Endothelial cell of umbilical vein (primary cell): ENCODE data around the gene PRRX1. TPM values are rescaled to one million over a fixed set of nuclear protein-coding genes. Genes with fewer than 3 reads are reported as not detected.
A peak's percentile ranks its signal among the peaks of the same experiment; 100 is the strongest.

ENCODE experiments used
- BruUV-seq: library from RNA; stranded (reverse); fragments of 400-500 nt; replicated peaks from 2 replicates; lab custom pipeline; 2021; lab: Mats Ljungman, UMichigan
- CTCF ChIA-PET: fragments of 300-600, 350-600 bp; sonication (Branson Sonifier 250); formaldehyde crosslinking; loops from one replicate; lab custom pipeline; 2021; ENCODE audit warnings: antibody characterized with exemption, inconsistent platforms; lab: Charles Lee
- POLR2A ChIA-PET: fragments of 300-600, 350-600 bp; sonication (Branson Sonifier 250); formaldehyde crosslinking; loops from one replicate; lab custom pipeline; 2021; ENCODE audit warnings: antibody characterized with exemption, inconsistent platforms; lab: Charles Lee
- DNase-seq: peaks from one replicate; pipeline ENCODE4 v3.0.0-alpha.2; 2011; ENCODE audit warnings: low read depth, low spot score
- FAIRE-seq: peaks from 2 replicates; lab custom pipeline; 2011; peaks lifted over from hg19 to GRCh38; lab: Jason Lieb, UNC
- H2AFZ ChIP-seq: 2 replicates; pipeline ENCODE4 v1.6.0; 2012; ENCODE audit warnings: low read depth, low read length, control low read depth, inconsistent platforms
- H3K27ac ChIP-seq: 2 replicates; pipeline ENCODE4 v1.5.1; 2011; ENCODE audit warnings: low read depth, mild to moderate bottlenecking, control low read depth, low read length, moderate library complexity; ENCODE audit not compliant: insufficient read depth
- H3K27me3 ChIP-seq, 2 experiments: 2 replicates each; pipeline versions ENCODE4 v1.6.0 to v1.6.1; 2011; ENCODE audit warnings: low read length in 2 of 2, mixed read lengths in 1 of 2; ENCODE audit not compliant: control insufficient read depth in 2 of 2, insufficient read depth in 2 of 2
- H3K36me3 ChIP-seq, 2 experiments: 2 replicates in 1 of 2; 3 replicates in 1 of 2; pipeline ENCODE4 v1.5.1; 2011; ENCODE audit warnings: low read length in 2 of 2, mild to moderate bottlenecking in 1 of 2, moderate library complexity in 1 of 2; ENCODE audit not compliant: control insufficient read depth in 2 of 2, insufficient read depth in 2 of 2; ENCODE audit errors: extremely low read depth in 1 of 2
- H3K4me1 ChIP-seq: 3 replicates; pipeline ENCODE4 v1.5.1; 2011; ENCODE audit warnings: mild to moderate bottlenecking, low read length; ENCODE audit not compliant: control insufficient read depth, insufficient read depth; ENCODE audit errors: extremely low read depth
- H3K4me2 ChIP-seq: 2 replicates; pipeline ENCODE4 v1.6.1; 2011; ENCODE audit warnings: low read length, control low read depth, mixed read lengths; ENCODE audit not compliant: insufficient read depth
- H3K4me3 ChIP-seq, 3 experiments: fragments of 200-600 bp in 1 of 3; sonication (generic), shearing (Covaris generic) in 1 of 3; replicated peaks in 1 of 3; 2 replicates each; pipeline ENCODE4 v1.5.1; 2011 to 2016; ENCODE audit warnings: control low read depth in 3 of 3, low read length in 3 of 3, mild to moderate bottlenecking in 2 of 3, inconsistent platforms in 1 of 3, low read depth in 1 of 3, moderate library complexity in 1 of 3; ENCODE audit not compliant: insufficient read depth in 1 of 3
- H3K79me2 ChIP-seq: 2 replicates; pipeline ENCODE4 v1.6.0; 2012; ENCODE audit warnings: low read length, inconsistent platforms; ENCODE audit not compliant: control insufficient read depth, insufficient read depth
- H3K9ac ChIP-seq: replicated peaks from 2 replicates; pipeline ENCODE3; 2011; ENCODE audit warnings: low read length, control low read depth; ENCODE audit not compliant: insufficient read depth; ENCODE audit errors: extremely low read depth
- H3K9me1 ChIP-seq: replicated peaks from 3 replicates; pipeline ENCODE4 v1.6.0; 2011; ENCODE audit warnings: mild to moderate bottlenecking, low read length; ENCODE audit not compliant: control insufficient read depth, insufficient read depth; ENCODE audit errors: extremely low read depth
- H3K9me3 ChIP-seq: replicated peaks from 2 replicates; pipeline ENCODE4 v1.5.1; 2012; ENCODE audit warnings: low read length, inconsistent platforms; ENCODE audit not compliant: control insufficient read depth, insufficient read depth
- H4K20me1 ChIP-seq: replicated peaks from 2 replicates; pipeline ENCODE3; 2011; ENCODE audit warnings: mild to moderate bottlenecking, low read length; ENCODE audit not compliant: control insufficient read depth, insufficient read depth; ENCODE audit errors: extremely low read depth
- CTCF ChIP-seq, 2 donors: IDR thresholded peaks; 1 replicate in 1 of 2; 2 replicates in 1 of 2; pipeline ENCODE4 v1.5.1; 2011; ENCODE audit warnings: low read length in 2 of 2, mild to moderate bottlenecking in 2 of 2, moderate library complexity in 2 of 2, control low read depth in 1 of 2, inconsistent platforms in 1 of 2, low read depth in 1 of 2; ENCODE audit not compliant: insufficient read depth in 1 of 2; ENCODE audit errors: extremely low read depth in 1 of 2
- EZH2 ChIP-seq: IDR thresholded peaks from 2 replicates; pipeline ENCODE4 v1.6.1; 2012; ENCODE audit warnings: borderline replicate concordance, low read depth, mild to moderate bottlenecking, moderate library complexity, low read length, inconsistent platforms; ENCODE audit not compliant: severe bottlenecking
- FOS ChIP-seq: IDR thresholded peaks from 2 replicates; pipeline ENCODE4 v1.6.1; 2011; ENCODE audit warnings: mild to moderate bottlenecking, low read length, moderate library complexity, borderline replicate concordance; ENCODE audit not compliant: insufficient read depth
- GATA2 ChIP-seq: IDR thresholded peaks from 2 replicates; pipeline ENCODE4 v1.7.0; 2011; ENCODE audit warnings: low read depth, mild to moderate bottlenecking, moderate library complexity, mixed read lengths, low read length; ENCODE audit not compliant: insufficient read length, insufficient read depth
- JUN ChIP-seq: IDR thresholded peaks from 2 replicates; pipeline ENCODE4 v1.6.1; 2011; ENCODE audit warnings: borderline replicate concordance, low read depth; ENCODE audit not compliant: insufficient read length, insufficient read depth
- MYC ChIP-seq: IDR thresholded peaks from one replicate; pipeline ENCODE4 v1.6.1; 2011; ENCODE audit warnings: mild to moderate bottlenecking, low read depth, low read length
- POLR2A ChIP-seq: IDR thresholded peaks from 2 replicates; pipeline ENCODE4 v1.6.1; 2012; ENCODE audit warnings: low read depth, mild to moderate bottlenecking, control low read depth, low read length
- POLR2AphosphoS5 ChIP-seq: IDR thresholded peaks from 2 replicates; pipeline ENCODE4 v1.6.1; 2012; ENCODE audit warnings: low read depth, mild to moderate bottlenecking, control low read depth, low read length, moderate library complexity; ENCODE audit not compliant: insufficient read depth
- dilution Hi-C: fragments of 300-500 bp; cut with MboI; formaldehyde crosslinking; loops from one replicate; pipeline ENCODE4 v1.15.0; 2019; ENCODE audit warnings: low sequenced_read_pairs; ENCODE audit not compliant: extremely low pct_ligation_motif_present
- intact Hi-C: fragments of 100-400 bp; cut with micrococcal nuclease; formaldehyde crosslinking; loops from one replicate; pipeline ENCODE4 v1.10.0; 2022
- polyA plus RNA-seq, 4 experiments: library from polyadenylated mRNA; depleted of rRNA in 3 of 4; stranded (reverse) in 3 of 4; unstranded in 1 of 4; fragments of >200 nt; gene quantifications; 2 replicates each; pipeline versions ENCODE4 v1.2.1 to v1.2.3, GENCODE V29; 2011 to 2012; ENCODE audit warnings: missing spikeins in 1 of 4
- total RNA-seq: library from RNA; stranded (reverse); gene quantifications from 2 replicates; pipeline ENCODE4 v1.2.3, GENCODE V29; 2021
- TF ChIP-seq, protein P1 (sequence below): IDR thresholded peaks from 2 replicates; pipeline ENCODE4 v1.6.1; 2011; ENCODE audit not compliant: insufficient read depth, insufficient read length

PRRX1 gene
- total and polyA plus RNA-seq, 2 donors (not counting 3 experiments of a cell fraction or from before 2014, with no cell fraction given): 0.03 TPM; not detected in 1

- Histone ChIP-seq H2AFZ (no peak overlapping the region), H3K9me3 (no peaks in the 10 kb centered on the region), H3K36me3 (no peaks in the 10 kb centered on the region), H3K79me2 (no peaks in the 10 kb centered on the region), H3K4me2 (no peak overlapping the region), H3K4me1 (no peaks in the 10 kb centered on the region), H4K20me1 (no peaks in the 10 kb centered on the region), H3K9ac (no peak overlapping the region), H3K27ac (no peak overlapping the region), H3K27me3 (no peaks in the 10 kb centered on the region), H3K9me1 (no peaks in the 10 kb centered on the region), H3K4me3 (no peak overlapping the region)
- dilution Hi-C loops (no loop called here), intact Hi-C loops (no loop called here)
- DNase-seq (no peak), FAIRE-seq (no peak)
- ChIA-PET CTCF (interaction anchor here (0.9 to 2.2 kb wide), 3 partner anchors 19 to 41 kb away, joined by 3 to 8 read pairs (median 3); no protein-coding TSS in a partner anchor), POLR2A (no interaction called here)
- BruUV-seq: no TSS peak
- no peak for TF ChIP-seq POLR2AphosphoS5
- no peak for TF ChIP-seq GATA2
- TF ChIP-seq, protein P1, sequence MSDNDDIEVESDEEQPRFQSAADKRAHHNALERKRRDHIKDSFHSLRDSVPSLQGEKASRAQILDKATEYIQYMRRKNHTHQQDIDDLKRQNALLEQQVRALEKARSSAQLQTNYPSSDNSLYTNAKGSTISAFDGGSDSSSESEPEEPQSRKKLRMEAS: no peak
- TF ChIP-seq JUN: no peak
- TF ChIP-seq FOS: no peak
Measured at GRCh38 chr1:170730014-170730413, 66.1 kb downstream of the PRRX1 start.

GRCh38 chr1:170730438-170730837 lies 66.5 kb downstream of the PRRX1 start:
- TF ChIP-seq MYC (no peak), POLR2AphosphoS5 (no peak), FOS (no peak), JUN (no peak), GATA2 (no peak), EZH2 (no peak), CTCF (IDR thresholded peaks at IDR 0.05; ENCODE audit: extremely low read depth in 1 of 2, insufficient read depth in 1 of 2, low read depth in 1 of 2, low read length in 2 of 2) (no peak), POLR2A (no peak)
- TF ChIP-seq, protein P1: no peak
- intact Hi-C loops: no loop called here

More at GRCh38 chr1:170730438-170730837, 66.5 kb downstream of the PRRX1 start:
- Histone ChIP-seq H3K9me1 (no peaks in the 10 kb centered on the region), H3K4me1 (no peaks in the 10 kb centered on the region), H3K27me3 (no peaks in the 10 kb centered on the region), H3K4me2 (no peak overlapping the region), H3K36me3 (no peaks in the 10 kb centered on the region), H3K79me2 (no peaks in the 10 kb centered on the region), H3K9me3 (no peaks in the 10 kb centered on the region), H3K4me3 (no peak overlapping the region), H4K20me1 (no peaks in the 10 kb centered on the region), H3K27ac (no peak overlapping the region), H2AFZ (no peak overlapping the region), H3K9ac (no peak overlapping the region)
- POLR2A ChIA-PET: no interaction called here
- dilution Hi-C loops: no loop called here
- no peak for FAIRE-seq
- peak; percentile 40 for DNase-seq
- BruUV-seq: no TSS peak
- CTCF ChIA-PET: interaction anchor here (0.9 to 2.2 kb wide), 4 partner anchors 12 to 41 kb away, joined by 3 to 8 read pairs (median 3); no protein-coding TSS in a partner anchor
